IPS-NIHi11 (cell line): Measurements from ENCODE around the gene NAPA.

ENCODE experiments used
- DNase-seq: peaks from one replicate; pipeline ENCODE4 v3.0.0; 2012; ENCODE audit warnings: mixed read lengths, low spot score

The NAPA gene

DNA sequence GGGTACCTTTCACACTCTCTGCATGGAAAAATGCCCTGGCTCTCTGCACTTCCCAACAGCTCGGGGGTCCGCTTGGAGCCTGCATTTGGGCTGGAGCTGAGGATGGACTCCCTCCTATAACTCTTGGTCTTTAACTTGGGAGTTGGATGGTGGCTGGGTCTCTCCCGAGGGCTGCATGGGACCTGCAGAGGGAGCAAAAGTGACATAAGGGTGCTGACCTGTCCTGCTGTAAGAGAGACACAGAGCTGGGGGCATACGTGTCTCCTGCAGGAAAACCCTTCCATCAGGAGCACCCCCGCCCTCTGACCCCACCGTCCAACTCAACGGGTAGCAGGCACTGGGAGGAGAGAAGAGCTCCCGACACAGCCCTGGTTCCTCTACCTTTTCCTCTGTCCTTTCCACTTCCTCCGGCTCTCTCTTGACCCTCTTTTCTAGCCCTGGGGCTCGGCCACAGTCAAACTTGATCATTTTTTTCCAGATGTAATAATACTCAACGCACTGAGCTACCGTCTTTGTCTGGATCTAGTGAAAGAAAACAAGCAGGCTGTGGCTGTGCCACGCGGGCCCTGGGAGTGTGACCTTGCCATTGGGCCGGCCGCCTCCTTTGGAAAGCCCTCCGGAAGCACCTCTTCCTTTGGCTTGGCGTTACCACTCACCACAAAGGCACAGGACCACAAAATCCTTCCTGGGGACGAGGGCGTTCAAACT is 6.8 kb upstream of the NAPA start:
- no peak for DNase-seq

GRCh38 chr19:47520839-47521238 is 6.0 kb upstream of the NAPA start:
- no peak for DNase-seq

- no peak for DNase-seq
Measured at GRCh38 chr19:47520343-47520806, 5.5 kb upstream of the NAPA start.

DNA sequence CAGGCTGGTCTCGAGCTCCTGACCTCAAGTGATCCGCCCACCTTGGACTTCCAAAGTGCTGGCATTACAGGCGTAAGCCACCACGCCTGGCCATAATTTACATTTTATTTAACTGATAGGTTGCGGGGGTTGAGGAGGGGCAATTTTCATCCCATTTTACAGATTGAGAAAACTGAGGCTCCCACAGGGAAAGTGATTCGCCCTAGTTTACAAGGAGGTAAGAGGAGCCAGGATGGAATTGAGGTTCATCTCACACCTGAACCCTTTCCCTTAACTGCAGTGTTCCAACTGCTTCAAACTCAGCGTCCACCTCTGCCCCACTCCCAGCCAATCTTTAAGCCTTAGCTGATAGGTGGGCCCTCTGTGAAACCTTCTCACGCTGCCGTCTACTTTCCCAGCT is 4.0 kb upstream of the NAPA start:
- no peak for DNase-seq

DNA sequence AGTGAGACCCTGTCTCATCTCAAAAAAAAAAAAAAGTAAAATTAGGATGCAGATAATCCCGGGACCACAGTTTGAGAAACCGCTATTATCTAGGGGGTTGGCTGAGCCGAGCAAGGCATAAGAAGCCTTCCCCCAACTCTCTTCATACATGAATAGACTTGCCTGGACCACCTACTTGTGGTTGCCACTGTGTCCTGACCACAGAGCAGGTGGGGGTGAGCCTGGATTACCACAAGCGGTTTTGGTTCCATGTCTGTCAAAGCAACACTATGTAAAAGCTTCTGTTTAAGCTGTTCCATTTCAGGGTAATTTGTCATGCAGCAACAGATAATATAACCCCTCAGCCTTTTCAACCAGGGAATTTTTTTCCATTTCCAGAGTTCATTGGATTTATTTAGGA is 3.3 kb upstream of the NAPA start:
- no peak for DNase-seq

- DNase-seq, result no peak
Measured at GRCh38 chr19:47514151-47514868, 553 bp downstream of the NAPA start.

DNA sequence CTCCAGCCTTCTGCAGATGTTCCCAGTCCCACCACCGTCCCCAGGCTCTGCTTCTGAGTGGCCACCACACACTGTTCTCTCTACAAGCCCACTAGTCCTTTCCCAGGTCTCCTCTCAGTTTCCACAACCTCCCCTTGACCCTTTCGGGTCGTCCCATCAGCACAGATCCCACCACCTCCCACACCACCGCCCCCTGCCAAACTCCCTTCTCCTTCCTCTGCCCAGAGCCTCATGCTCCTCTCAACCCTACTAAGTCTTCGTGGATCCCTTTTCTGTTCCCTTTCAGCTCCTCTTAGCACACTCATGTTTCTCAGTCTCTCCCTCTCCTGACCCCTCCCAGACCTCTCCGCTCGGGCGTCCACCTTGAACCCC is 1.9 kb downstream of the NAPA start:
- DNase-seq, result no peak

DNA sequence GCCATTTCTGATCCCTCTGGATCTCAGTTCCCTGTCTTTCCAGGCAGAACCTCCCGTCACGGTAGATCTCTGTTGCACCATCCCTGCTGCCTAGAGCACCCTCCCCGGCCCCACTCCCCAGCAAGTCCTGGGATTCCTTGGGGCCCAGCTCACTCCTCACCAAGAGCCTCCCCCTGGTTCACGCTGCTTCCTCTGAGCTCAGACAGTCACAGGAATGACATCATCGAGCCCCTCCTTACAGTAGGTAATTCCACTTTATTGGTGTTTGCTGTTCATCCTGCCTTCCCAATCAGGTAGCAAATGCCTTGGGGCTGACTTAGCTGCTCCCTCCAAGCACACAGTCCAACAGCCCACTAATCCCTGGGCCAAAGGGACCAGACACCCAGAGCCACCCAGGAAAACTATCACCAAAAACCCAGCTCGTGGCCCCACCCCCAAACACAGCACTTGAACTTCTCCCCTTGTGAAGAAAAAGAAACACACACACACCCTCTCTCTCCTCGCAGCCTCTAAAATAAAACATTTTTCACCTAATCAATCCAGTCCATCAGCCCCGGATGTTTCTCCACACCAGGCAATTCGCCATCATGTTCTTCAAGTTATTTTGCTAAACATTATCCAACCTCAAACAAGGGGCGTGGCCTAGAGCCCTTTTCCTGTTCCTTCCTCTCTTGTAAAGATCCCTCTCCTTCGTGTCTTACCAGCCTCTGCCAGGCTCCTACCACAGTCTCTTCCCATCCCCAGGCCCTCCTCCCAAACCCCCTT is 2.5 kb downstream of the NAPA start:
- DNase-seq, result no peak

- DNase-seq, result no peak
Measured at GRCh38 chr19:47511681-47512080, 3.2 kb downstream of the NAPA start.

DNA sequence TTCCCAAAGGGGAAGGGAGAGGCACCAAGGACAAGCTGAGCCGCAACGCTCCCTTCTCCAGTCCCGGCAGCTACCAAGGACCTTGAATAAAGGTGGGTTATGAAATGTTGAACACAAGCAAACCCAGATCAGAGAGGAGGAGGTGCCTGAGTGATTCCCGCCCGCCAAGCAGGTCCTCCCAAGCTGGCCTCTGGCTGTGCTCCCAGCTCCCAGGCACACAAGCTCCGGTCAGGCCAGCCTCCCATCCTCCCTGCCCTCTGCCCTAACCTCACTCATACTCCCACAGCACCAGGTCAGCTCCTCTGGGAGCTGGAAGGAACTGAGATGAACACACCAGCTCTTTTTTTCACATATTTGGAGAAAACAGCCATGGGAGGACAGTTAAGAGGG is 3.7 kb downstream of the NAPA start:
- no peak for DNase-seq

- DNase-seq, result no peak
Measured at GRCh38 chr19:47510516-47511127, 4.2 kb downstream of the NAPA start.

DNA sequence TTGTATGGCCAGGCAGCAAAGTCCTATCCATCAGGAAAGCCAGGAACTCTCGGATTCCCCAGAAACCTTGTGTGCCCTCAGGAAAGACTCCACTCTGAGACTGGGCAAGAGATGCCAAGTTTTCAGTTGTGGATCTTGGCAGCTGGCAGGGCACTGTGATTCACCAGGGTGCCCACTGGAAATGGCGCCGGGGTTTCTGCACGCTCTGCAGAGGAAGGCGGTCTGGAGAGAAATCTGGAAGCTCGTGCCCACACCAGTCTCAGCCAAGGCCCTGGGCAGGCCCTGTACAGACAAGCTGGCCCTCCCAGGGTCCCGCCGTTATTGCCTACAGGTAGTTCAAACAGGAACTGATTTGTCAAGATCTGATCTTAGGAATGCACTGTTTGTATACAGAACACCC is 4.9 kb downstream of the NAPA start:
- DNase-seq, result no peak

GRCh38 chr19:47509170-47509847 is 5.6 kb downstream of the NAPA start:
- no peak for DNase-seq

- DNase-seq, result no peak
Measured at GRCh38 chr19:47508721-47509120, 6.1 kb downstream of the NAPA start.

- DNase-seq, result no peak
Measured at GRCh38 chr19:47507924-47508553, 6.8 kb downstream of the NAPA start.

- DNase-seq, result no peak
Measured at GRCh38 chr19:47507012-47507411, 7.9 kb downstream of the NAPA start.

- DNase-seq, result no peak
Measured at GRCh38 chr19:47506459-47506858, 8.4 kb downstream of the NAPA start.

- DNase-seq, result no peak
Measured at GRCh38 chr19:47505506-47505905, 9.4 kb downstream of the NAPA start.

DNA sequence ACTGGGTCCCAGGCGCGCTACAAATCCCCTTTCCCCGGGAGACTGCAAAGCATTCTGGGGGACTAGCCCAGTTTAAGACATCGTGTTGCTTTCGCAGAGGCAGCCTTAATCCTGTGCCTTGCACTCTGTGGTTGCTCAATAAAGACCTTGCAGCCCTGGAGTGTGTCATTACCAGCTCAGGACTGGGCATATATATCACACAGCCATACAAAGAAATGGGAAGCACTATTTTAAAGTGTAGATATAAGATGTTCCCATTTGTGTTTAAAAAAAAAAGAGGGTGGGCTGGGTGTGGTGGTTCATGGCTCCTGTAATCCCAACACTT is 11.1 kb downstream of the NAPA start:
- DNase-seq, result no peak

DNA sequence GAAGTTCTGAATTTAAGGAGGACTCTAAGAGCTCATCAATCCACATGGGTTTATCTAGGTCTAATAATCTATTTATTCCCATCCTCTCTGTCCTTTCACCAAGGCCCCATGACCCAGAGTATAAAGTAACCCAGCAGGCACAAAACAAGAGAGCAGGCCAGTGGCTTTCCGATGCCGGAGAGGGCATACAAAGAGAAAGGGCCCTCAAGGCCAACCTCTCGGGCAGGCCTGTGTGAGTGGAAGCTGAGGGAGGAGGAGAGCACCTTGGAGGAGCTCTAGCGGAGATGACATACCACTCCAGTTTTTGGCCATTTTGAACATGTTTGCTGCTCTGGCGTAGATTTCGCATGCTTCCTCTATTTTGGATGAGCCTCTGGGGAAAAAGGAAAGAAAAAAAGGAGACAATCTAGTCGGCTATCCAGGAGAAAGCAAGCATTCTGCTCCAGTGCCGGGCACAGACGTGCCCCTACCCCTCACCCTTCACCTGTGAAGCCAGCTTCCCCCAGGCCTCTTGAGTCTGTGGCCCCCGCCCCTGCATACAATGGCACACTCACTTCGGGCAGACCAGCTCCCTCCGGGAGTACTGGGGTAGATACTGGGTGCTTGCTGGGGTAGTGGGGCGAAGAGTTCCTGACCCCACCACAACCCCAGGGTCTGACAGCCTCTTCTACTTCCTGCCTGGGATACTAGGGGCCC is 11.6 kb downstream of the NAPA start:
- DNase-seq, result no peak
